ENCODE data around the gene CAMK4.

CAMK4 gene

DNA sequence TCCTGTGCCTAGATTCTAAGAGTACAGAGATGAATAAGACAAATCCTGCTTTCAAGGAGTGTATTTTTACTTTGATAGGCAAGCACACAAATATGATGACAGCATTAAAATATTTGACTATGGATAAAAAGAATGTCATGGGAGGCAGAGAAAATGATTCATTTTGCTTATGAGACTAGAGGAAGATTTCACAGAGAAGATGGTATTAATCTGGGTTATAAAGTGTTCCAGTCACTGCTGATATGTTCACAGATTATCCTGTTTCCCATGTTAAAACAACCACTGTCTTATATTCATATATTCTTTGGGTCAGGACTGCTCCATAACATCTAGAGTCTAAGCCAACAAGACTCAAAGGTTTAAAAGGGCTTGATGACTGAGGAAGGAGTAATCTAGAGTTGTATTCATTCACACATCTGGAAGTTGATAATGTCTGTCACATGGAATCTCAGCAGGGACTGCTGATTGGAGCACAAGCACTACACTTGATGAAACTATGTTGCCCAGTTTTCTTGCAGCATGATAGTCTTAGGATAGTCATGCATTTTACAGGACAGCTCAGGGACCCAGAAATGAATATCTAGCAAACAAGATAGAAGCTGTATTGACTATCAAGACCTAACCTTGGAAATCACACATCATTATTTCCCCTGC lies 208.8 kb downstream of the CAMK4 start:
- DNase-seq = no peak

GRCh38 chr5:111434800-111435199 lies 210.6 kb downstream of the CAMK4 start:
- no peak for DNase-seq

DNA sequence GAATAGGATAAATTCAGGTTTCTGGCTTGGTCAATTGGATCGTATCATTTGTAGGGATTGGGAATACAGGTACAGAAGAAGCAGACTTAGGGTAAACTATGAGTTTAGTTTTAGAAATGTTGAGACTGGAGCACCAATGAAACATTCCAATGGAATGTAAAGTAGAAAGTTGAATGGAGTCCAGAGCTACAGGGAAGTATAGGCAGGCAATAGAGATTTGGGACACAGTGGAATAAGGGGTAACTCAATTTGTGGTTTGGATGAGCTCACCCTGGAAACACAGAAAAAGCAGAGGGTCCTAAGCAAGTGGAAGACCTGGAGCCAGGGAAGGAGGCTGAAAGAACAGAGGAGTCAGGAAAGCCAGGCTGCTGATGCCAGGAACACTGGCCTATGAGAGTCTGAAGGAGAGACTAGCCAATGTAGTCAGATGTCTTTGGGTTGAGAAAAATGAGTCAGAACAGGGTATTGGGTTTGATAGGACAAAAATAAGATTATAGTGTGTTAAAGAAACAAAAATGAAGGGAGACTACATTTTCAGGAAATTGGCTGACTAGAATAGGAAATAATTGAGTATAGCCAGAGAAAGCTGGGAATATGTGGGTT lies 215.4 kb downstream of the CAMK4 start:
- no peak for DNase-seq

GRCh38 chr5:111447099-111447498 lies 222.9 kb downstream of the CAMK4 start:
- DNase-seq = no peak

DNA sequence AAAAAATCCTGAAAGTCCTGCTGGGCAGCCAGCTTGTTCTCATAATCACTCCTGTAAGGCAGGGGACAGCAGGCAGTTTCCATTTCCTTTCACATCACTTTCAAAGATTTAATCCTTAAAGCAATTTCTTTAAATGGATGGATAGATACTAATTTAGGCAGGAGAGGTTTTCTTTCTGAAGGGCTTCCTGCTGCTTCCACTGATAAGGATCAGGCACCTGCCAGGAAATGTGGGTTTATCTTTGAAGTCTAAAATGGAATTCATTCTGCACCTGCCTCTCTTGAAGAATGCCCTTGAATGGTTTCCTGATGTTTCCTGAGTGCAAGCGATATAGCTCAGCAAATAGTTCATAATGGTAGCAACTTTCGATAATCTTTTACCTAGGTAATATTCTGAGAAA lies 223.6 kb downstream of the CAMK4 start:
- no peak for DNase-seq

DNA sequence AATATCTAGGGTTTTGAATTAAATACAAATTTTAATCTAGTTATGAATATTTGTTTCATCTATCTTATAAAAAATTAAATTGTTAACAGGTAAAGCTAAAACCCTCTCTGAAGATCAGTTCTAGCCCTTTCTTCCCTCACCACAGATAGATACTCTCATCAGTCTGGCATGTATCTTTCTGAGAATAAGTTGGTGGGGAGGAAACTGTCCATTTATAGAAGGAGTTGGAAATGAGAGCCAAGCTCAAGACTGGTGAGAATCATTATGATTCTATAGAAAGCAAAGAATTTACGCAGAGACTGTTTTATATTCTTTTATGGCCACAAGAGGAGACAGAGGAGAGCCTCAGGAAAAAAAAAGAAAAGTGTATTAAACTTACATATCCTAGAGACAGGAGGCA lies 229.1 kb downstream of the CAMK4 start:
- DNase-seq = no peak

- peak; percentile 27 for DNase-seq
These were observed 229.6 kb downstream of the CAMK4 start for GRCh38 chr5:111453747-111454146.

DNA sequence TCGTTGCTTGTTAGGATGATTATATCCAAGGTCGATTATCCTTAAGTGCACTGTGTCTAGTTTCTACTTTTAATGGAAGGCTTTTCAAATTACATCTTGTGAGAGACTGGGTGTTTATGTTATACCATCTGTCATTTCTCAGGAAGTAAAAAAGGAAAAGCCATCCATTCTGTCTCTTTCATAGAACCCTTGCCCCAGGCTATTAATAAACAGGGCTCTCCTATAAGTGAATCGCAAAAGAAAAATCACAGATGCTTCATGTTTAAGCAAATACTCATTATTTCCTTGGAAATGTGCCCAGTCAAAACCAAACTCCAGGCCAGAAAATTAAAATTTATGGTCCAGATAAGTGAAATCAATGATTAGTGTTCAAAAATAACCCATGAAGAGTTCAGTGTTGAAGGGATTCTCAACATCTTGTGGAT lies 230.0 kb downstream of the CAMK4 start:
- peak; percentile 17 for DNase-seq

- no peak for DNase-seq
These were observed 230.6 kb downstream of the CAMK4 start for GRCh38 chr5:111454776-111455175.

DNA sequence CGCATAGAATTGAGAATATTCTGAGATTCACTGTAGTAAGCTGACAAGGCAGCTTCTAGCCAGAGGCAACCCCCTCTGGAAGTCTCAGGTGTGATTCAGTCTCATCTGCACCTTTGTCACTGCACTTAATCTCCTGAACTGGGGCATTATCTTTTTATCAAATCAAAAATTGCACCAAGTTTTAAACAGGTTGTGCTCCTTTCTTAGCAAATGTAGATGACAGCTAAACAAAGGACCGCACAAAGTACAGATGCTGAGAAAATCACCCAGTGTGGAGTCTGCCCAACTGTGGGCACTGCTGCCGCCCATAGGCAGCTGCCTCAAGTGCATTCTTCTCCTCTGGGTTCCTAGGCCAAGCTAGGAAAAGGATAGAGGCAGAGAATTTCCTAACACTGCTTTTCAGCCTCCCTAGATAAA lies 237.1 kb downstream of the CAMK4 start:
- DNase-seq = no peak

DNA sequence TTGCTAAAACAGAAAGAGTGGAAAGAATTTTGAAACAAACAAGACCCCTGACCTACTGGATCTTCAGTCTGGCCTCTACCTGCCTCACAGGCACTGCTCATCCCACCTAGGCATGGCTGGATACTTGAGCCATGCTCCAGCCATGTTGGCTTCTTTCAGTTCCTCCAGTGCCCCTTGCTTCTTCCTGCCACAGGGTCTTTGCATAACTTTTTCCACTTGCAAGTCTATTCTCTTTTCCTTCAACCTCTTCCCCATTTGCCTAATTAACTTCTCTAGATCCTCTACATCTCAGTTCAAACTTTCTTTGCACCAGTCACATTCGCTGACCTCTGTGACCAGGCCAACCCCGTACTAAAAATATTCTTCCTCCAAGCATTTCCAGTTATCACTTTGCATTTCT lies 237.8 kb downstream of the CAMK4 start:
- no peak for DNase-seq

DNA sequence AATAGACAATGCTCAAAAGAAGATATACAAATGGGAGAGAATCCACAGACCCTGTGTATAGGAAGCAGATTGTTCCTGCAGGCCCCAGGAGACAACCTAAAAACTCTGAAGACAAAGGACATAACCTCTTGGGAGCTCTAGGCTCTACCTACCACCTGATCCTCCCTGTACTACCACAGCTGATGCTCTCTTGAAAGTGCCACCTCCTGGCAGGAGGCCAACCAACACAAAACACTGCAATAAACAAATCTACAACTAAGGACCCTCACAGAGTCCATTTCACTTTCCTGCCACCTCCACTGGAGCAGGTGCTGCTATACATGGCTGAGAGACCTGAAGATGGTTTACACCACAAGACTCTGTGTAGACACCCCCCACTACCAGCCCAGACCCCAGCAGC lies 239.1 kb downstream of the CAMK4 start:
- no peak for DNase-seq

DNA sequence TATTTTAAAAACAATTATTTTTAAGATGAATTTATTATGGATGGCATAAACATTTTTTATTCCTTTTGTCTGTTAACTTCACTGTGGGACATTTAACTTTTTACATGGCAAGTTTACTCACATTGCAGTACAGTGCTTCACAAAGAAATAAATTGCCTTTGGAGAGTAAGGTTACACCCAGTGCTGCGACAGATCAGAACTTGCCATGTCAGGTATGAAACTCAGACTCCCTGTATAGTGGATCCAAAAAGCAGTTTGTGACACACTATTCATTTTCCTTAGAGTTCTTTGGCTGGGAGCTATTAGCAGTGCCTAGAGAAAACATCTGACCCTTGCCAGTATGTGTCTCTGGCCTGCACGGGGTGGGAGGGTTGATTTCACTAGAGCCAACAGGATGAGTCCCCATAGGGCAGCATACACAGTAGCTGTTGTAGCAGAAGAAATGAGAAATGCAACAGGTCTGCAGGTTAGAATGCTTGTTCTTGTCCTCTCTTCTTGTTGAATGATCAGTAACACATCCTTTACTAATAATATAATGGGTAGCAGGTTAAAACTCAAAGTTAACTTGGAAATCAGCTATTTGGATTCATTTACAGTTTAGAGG lies 245.2 kb downstream of the CAMK4 start:
- no peak for DNase-seq

- no peak for DNase-seq
These were observed 245.7 kb downstream of the CAMK4 start for GRCh38 chr5:111469903-111470302.

DNA sequence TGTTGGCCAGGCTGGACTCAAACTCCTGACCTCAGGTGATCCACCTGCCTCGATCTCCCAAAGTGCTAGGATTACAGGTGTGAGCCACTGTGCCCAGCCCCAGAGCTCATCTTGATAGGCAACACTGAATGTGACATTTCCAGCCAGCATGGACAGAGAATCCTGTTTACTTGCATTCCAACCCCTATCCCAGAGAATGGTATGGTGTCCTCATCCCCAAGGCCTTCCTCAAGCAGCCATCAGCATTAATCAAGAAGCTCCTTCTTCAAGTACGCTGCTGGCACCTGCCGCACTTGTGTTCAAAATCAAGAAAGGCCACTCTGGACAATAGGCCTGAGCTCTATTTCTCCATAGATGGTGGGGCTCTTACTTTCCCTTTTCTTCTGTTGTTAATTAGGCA lies 247.9 kb downstream of the CAMK4 start:
- DNase-seq = no peak

- no peak for DNase-seq
These were observed 248.4 kb downstream of the CAMK4 start for GRCh38 chr5:111472579-111472978.

- DNase-seq = no peak
These were observed 254.1 kb downstream of the CAMK4 start for GRCh38 chr5:111478266-111478665.

DNA sequence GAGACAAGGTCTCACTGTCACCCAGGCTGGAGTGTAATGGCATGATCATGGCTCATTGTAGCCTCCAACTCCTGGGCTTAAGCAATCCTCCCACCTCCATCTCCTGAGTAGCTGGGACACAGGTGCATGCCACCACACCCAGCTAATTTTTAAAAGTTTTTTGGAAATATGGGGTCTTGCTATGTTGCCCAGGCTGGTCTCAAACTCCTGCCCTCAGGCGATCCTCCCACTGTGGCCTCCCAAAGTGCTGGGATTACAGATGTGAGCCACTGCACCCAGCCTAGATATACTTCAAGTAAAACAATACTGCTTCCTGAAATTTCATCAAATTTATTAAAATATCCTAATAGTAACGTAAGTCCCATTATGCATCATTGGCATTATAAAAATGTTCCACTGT lies 254.7 kb downstream of the CAMK4 start:
- no peak for DNase-seq

- DNase-seq = no peak
These were observed 256.2 kb downstream of the CAMK4 start for GRCh38 chr5:111480346-111480745.

DNA sequence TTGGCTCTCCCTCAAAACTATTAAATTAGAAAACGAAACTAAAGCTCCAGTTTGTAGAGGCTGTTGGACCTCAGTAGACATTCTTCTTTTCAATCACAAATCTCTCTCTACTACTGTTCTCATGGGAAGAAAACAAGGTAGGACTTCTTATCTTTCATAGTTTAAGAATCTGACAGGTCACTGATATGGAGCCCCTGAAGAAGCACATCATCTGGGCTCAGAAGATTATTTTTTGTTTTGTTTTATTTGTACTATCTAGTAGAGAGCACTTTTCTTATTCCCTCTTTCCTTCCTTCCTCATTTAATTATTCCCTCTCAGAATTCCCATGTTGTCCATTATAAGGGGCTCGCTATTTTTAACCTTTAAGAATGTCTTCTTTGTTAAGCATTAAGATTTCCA lies 261.9 kb downstream of the CAMK4 start:
- no peak for DNase-seq

DNA sequence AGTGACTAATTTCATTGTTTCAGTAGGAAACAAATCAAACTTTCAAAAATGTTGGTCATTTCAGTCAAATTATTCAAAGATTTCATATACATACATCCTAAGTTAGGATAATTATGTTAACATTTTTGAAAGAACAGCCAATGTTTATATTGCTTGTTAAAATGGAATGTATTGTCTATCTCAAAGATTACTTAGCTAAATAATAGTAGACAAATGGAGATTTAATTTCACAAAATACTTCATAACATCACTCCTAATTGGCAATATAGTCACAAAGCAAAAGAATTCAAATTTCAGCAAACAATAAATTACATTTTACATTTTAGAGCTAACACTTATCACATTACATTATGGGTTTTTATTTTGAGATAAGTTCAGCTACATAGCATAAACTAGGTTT lies 262.7 kb downstream of the CAMK4 start:
- no peak for DNase-seq

GRCh38 chr5:111488353-111488752 lies 264.2 kb downstream of the CAMK4 start:
- DNase-seq = no peak

DNA sequence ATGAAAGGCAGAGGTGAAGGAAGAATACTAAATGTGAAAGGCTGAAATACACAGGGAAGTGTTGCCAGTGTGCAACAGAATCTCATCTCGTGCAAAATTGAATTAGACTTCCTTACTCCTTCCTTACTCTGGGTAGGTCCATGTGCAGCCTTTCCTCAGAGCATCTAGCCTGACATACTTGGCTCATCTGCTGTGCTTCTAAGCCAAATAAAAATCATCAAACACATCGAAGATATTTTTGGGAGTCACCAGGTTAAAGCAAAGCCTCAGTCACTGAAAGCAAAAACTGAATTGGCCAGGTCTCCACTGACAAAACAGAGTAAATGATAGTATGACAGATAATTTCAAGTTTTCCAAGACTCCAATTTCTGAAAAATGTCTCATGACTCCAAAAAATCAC lies 268.8 kb downstream of the CAMK4 start:
- no peak for DNase-seq

- DNase-seq = no peak
These were observed 270.3 kb downstream of the CAMK4 start for GRCh38 chr5:111494355-111494999.
